ENCODE results near the gene HHIPL1.

DNA sequence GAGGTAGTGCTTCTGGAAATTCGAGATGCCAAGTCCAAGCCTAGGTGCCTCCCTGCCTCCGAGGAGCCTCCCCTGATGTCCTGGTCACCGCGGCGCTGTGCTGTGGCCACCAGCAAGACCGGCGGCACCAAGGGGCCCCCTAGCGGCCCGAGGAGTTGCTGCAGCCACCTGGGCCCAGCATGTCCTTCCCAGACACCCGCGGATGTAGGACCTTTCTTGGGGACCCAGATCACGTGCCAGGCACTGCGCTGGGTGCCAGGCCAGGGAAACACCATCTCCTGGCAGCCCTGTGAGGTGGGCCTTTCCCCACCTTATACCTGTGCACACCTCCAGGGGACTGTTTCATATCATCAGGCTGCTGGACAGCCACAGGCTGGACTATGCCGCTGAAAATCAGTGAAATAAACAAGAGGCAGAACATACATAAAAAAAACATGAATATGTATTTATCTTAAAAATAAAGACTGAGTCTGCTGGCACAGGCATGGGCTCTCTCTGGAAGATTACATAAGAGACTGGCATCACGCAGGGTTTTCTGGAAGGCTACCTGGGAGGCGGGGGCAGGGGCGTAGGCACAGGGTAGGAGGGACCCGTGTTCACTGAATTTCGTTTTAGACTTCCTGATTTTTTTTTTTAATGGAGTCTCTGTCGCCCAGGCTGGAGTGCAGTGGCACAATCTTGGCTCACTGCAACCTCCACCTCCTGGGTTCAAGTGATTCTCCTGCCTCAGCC lies 15.9 kb upstream of the HHIPL1 start:
- TF ChIP-seq POLR2AphosphoS5 (IDR thresholded peaks at IDR 0.05) (peak in 2 of 3 donors; percentile 18 to 30), POLR2A (IDR thresholded peaks at IDR 0.05) (no peak)
- TF ChIP-seq, protein P1, sequence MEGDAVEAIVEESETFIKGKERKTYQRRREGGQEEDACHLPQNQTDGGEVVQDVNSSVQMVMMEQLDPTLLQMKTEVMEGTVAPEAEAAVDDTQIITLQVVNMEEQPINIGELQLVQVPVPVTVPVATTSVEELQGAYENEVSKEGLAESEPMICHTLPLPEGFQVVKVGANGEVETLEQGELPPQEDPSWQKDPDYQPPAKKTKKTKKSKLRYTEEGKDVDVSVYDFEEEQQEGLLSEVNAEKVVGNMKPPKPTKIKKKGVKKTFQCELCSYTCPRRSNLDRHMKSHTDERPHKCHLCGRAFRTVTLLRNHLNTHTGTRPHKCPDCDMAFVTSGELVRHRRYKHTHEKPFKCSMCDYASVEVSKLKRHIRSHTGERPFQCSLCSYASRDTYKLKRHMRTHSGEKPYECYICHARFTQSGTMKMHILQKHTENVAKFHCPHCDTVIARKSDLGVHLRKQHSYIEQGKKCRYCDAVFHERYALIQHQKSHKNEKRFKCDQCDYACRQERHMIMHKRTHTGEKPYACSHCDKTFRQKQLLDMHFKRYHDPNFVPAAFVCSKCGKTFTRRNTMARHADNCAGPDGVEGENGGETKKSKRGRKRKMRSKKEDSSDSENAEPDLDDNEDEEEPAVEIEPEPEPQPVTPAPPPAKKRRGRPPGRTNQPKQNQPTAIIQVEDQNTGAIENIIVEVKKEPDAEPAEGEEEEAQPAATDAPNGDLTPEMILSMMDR (IDR thresholded peaks at IDR 0.05): peak; percentile 88 to 98 (median 95)

All from breast epithelium (tissue), 3 donors.